Measurements from ENCODE around the gene TMEM9B.

The TMEM9B gene

GRCh38 chr11:8928981-8929615 lies 35.1 kb downstream of the TMEM9B start:
- no peak for TF ChIP-seq CTCF (conservative IDR thresholded peaks at IDR 0.05; ENCODE audit: low read length)
- peak; percentile 81 for DNase-seq (ENCODE audit: low read depth)
- H3K4me3 ChIP-seq (ENCODE audit: low read length) = no peak overlapping the region

GRCh38 chr11:8928205-8928604 lies 36.0 kb downstream of the TMEM9B start:
- no peak for TF ChIP-seq CTCF (conservative IDR thresholded peaks at IDR 0.05; ENCODE audit: low read length)
- no peak overlapping the region for H3K4me3 ChIP-seq (ENCODE audit: low read length)
- DNase-seq (ENCODE audit: low read depth) = no peak

- no peak overlapping the region for H3K4me3 ChIP-seq (ENCODE audit: low read length)
Observed at GRCh38 chr11:8927233-8927632, 37.0 kb downstream of the TMEM9B start.

GRCh38 chr11:8926236-8926635 lies 38.0 kb downstream of the TMEM9B start:
- no peak overlapping the region for H3K4me3 ChIP-seq (ENCODE audit: low read length)
- DNase-seq (ENCODE audit: low read depth) = no peak
- no peak for TF ChIP-seq CTCF (conservative IDR thresholded peaks at IDR 0.05; ENCODE audit: low read length)

More at GRCh38 chr11:8927233-8927632, 37.0 kb downstream of the TMEM9B start:
- DNase-seq (ENCODE audit: low read depth) = no peak
- no peak for TF ChIP-seq CTCF (conservative IDR thresholded peaks at IDR 0.05; ENCODE audit: low read length)

- H3K4me3 ChIP-seq (ENCODE audit: low read length) = no peak overlapping the region
- no peak for TF ChIP-seq CTCF (conservative IDR thresholded peaks at IDR 0.05; ENCODE audit: low read length)
- no peak for DNase-seq (ENCODE audit: low read depth)
Observed at GRCh38 chr11:8925711-8926110, 38.5 kb downstream of the TMEM9B start.

GRCh38 chr11:8922691-8923090 lies 41.6 kb downstream of the TMEM9B start:
- no peak for DNase-seq (ENCODE audit: low read depth)
- no peak overlapping the region for H3K4me3 ChIP-seq (ENCODE audit: low read length)
- no peak for TF ChIP-seq CTCF (conservative IDR thresholded peaks at IDR 0.05; ENCODE audit: low read length)

GRCh38 chr11:8917157-8917825 lies 47.0 kb downstream of the TMEM9B start:
- TF ChIP-seq CTCF (conservative IDR thresholded peaks at IDR 0.05; ENCODE audit: low read length) = 0 out of 2 replicates have a peak, but pooled peaks have one; percentile 4
- peak overlapping the region; percentile 23 for H3K4me3 ChIP-seq (ENCODE audit: low read length)
- DNase-seq (ENCODE audit: low read depth) = peak; percentile 96
